ENCODE measurements around the gene FCHO1.

GRCh38 chr19:17726136-17726741, 25.0 kb upstream of the FCHO1 start:
- TF ChIP-seq POLR2A (IDR thresholded peaks at IDR 0.05): no peak
- TF ChIP-seq CTCF (IDR thresholded peaks at IDR 0.05): no peak

Data from esophagus squamous epithelium (tissue), 4 donors.